ENCODE results near the gene LDHA. TPM values are rescaled to one million over a fixed set of nuclear protein-coding genes. Genes with fewer than 3 reads are reported as not detected.

The LDHA gene
- total and polyA plus RNA-seq, 2 of the 8 experiments (the other 6 are each of a cell fraction or from before 2014, with no cell fraction given) = 443 to 486 TPM

- Histone ChIP-seq H3K79me2 (ENCODE audit: control insufficient read depth in 1 of 2, insufficient read depth in 2 of 2, low read length in 2 of 2) (no peaks in the 10 kb centered on the region), H2BK15ac (ENCODE audit: low read length) (no peak overlapping the region), H2BK5ac (ENCODE audit: low read depth, low read length) (no peak overlapping the region), H3K27ac (ENCODE audit: low read depth, low read length) (no peak overlapping the region), H3K18ac (ENCODE audit: extremely low read depth, low read length) (no peak overlapping the region), H3K27me3 (replicated peaks in 1 of 4; ENCODE audit: control insufficient read depth in 3 of 4, extremely low read depth in 1 of 4, insufficient read depth in 3 of 4, low read length in 3 of 4) (no peaks in the 10 kb centered on the region), H3K4me3 (ENCODE audit: extremely low read depth in 1 of 4, insufficient read depth in 2 of 4, low read depth in 3 of 4, low read length in 4 of 4) (no peak overlapping the region), H4K8ac (ENCODE audit: extremely low read depth, insufficient read depth, low read length) (no peak overlapping the region), H3K9me3 (ENCODE audit: insufficient read depth in 2 of 2, low read depth in 1 of 2, low read length in 1 of 2) (no peaks in the 10 kb centered on the region), H2AK5ac (ENCODE audit: low read depth, low read length) (no peak overlapping the region), H3K14ac (ENCODE audit: insufficient read length) (no peak overlapping the region), H3K9ac (replicated peaks in 1 of 4; ENCODE audit: extremely low read depth in 1 of 4, low read depth in 3 of 4, low read length in 3 of 4) (no peak overlapping the region), H3K36me3 (ENCODE audit: control insufficient read depth in 2 of 4, insufficient read depth in 4 of 4, low read length in 3 of 4) (peaks cover 13 to 61% (median 23%) of the 10 kb centered on the region in 4 experiments), H3K56ac (replicated peaks; ENCODE audit: insufficient read length, low read depth, low read length) (no peak overlapping the region), H4K91ac (replicated peaks; ENCODE audit: insufficient read length, low read length) (no peak overlapping the region), H3K23me2 (ENCODE audit: low read depth, low read length) (no peaks in the 10 kb centered on the region), H2BK120ac (replicated peaks; ENCODE audit: low read depth, low read length) (no peak overlapping the region), H3K4me2 (ENCODE audit: insufficient read depth in 1 of 2, low read depth in 2 of 2, low read length in 2 of 2) (no peak overlapping the region), H3K79me1 (ENCODE audit: low read depth, low read length) (no peaks in the 10 kb centered on the region), H3K4me1 (replicated peaks in 1 of 4; ENCODE audit: control insufficient read depth in 3 of 4, insufficient read depth in 4 of 4, low read length in 3 of 4) (no peaks in the 10 kb centered on the region), H4K20me1 (replicated peaks in 1 of 2; ENCODE audit: control insufficient read depth in 1 of 2, insufficient read depth in 2 of 2, low read length in 2 of 2) (no peaks in the 10 kb centered on the region), H3K23ac (ENCODE audit: insufficient read length) (no peak overlapping the region), H2AFZ (ENCODE audit: low read length) (no peak overlapping the region), H4K5ac (ENCODE audit: insufficient read length, low read depth, low read length) (no peak overlapping the region), H2BK20ac (ENCODE audit: low read length) (no peak overlapping the region), H2BK12ac (ENCODE audit: low read depth, low read length) (no peak overlapping the region), H3K4ac (replicated peaks; ENCODE audit: insufficient read length, low read depth, low read length) (no peak overlapping the region)
- no peak for TF ChIP-seq RBBP5 (IDR thresholded peaks at IDR 0.05; ENCODE audit: borderline replicate concordance, low read depth, low read length)
- no peak for TF ChIP-seq SIN3A (conservative IDR thresholded peaks at IDR 0.05 in 1 of 2, IDR thresholded peaks at IDR 0.05 in 1 of 2; ENCODE audit: low read depth in 1 of 2, low read length in 2 of 2)
- TF ChIP-seq USF2 (IDR thresholded peaks at IDR 0.05; ENCODE audit: low read length) = no peak
- FAIRE-seq (no peak), DNase-seq (ENCODE audit: low read depth in 1 of 2, low spot score in 2 of 2) (no peak)
- WGBS, 2 experiments (ENCODE audit: extremely low coverage in 1 of 2, insufficient coverage in 1 of 2, insufficient read length in 1 of 2, insufficient replicate concordance in 2 of 2, low coverage in 1 of 2, low lambda C conversion rate in 2 of 2, missing lambda C conversion rate in 1 of 2) = 95% methylated on average over 4 of the region's 4 CpGs; no CpG with 5 or more reads in 1 of the 2 experiments
- POLR2A ChIA-PET (ENCODE audit: partially characterized antibody) = no interaction called here
- CTCF ChIA-PET (ENCODE audit: partially characterized antibody) = interaction anchor here (0.9 kb wide), 1 partner anchor 9 kb away, joined by 3 read pairs; no protein-coding TSS in a partner anchor
These were observed 28.6 kb upstream of the LDHA start for GRCh38 chr11:18365741-18366140.
